ENCODE results near the gene ZEB1. TPM values are rescaled to one million over a fixed set of nuclear protein-coding genes. Genes with fewer than 3 reads are reported as not detected.

ZEB1 gene
- total RNA-seq, 1 donor from 2014 or later: 162 TPM

- no peak for TF ChIP-seq CTCF (IDR thresholded peaks at IDR 0.05; ENCODE audit: partially characterized antibody, unreplicated experiment)
- peak overlapping the region; percentile 97 for H3K4me3 Mint-ChIP-seq (ENCODE audit: unreplicated experiment)
- no peak overlapping the region for H3K27ac Mint-ChIP-seq (ENCODE audit: unreplicated experiment)
- DNase-seq: no peak
- peaks cover 18% of the 10 kb centered on the region for H3K9me3 Mint-ChIP-seq (ENCODE audit: unreplicated experiment)
- H3K36me3 Mint-ChIP-seq (ENCODE audit: unreplicated experiment): peaks cover 5% of the 10 kb centered on the region
- peaks cover 24% of the 10 kb centered on the region for H3K4me1 Mint-ChIP-seq (ENCODE audit: low read depth, unreplicated experiment)
- peaks cover 11% of the 10 kb centered on the region for H3K27me3 Mint-ChIP-seq (ENCODE audit: unreplicated experiment)
These were observed 1.8 kb upstream of the ZEB1 start for GRCh38 chr10:31317171-31317570.

- H3K27ac Mint-ChIP-seq (ENCODE audit: unreplicated experiment): peak overlapping the region; percentile 90
- peaks cover 21% of the 10 kb centered on the region for H3K9me3 Mint-ChIP-seq (ENCODE audit: unreplicated experiment)
- peak overlapping the region; percentile 97 for H3K4me3 Mint-ChIP-seq (ENCODE audit: unreplicated experiment)
- peak; percentile 30 for DNase-seq
- peaks cover 11% of the 10 kb centered on the region for H3K27me3 Mint-ChIP-seq (ENCODE audit: unreplicated experiment)
- H3K36me3 Mint-ChIP-seq (ENCODE audit: unreplicated experiment): peaks cover 5% of the 10 kb centered on the region
- peaks cover 26% of the 10 kb centered on the region for H3K4me1 Mint-ChIP-seq (ENCODE audit: low read depth, unreplicated experiment)
- TF ChIP-seq CTCF (IDR thresholded peaks at IDR 0.05; ENCODE audit: partially characterized antibody, unreplicated experiment): no peak
These were observed 1.2 kb upstream of the ZEB1 start for GRCh38 chr10:31317652-31318381.

GRCh38 chr10:31318382-31318853 lies 598 bp upstream of the ZEB1 start:
- H3K27ac Mint-ChIP-seq (ENCODE audit: unreplicated experiment): peak overlapping the region; percentile 90
- peaks cover 26% of the 10 kb centered on the region for H3K4me1 Mint-ChIP-seq (ENCODE audit: low read depth, unreplicated experiment)
- peaks cover 11% of the 10 kb centered on the region for H3K27me3 Mint-ChIP-seq (ENCODE audit: unreplicated experiment)
- peak overlapping the region; percentile 97 for H3K4me3 Mint-ChIP-seq (ENCODE audit: unreplicated experiment)
- H3K9me3 Mint-ChIP-seq (ENCODE audit: unreplicated experiment): peaks cover 21% of the 10 kb centered on the region
- H3K36me3 Mint-ChIP-seq (ENCODE audit: unreplicated experiment): peaks cover 5% of the 10 kb centered on the region
- no peak for DNase-seq
- TF ChIP-seq CTCF (IDR thresholded peaks at IDR 0.05; ENCODE audit: partially characterized antibody, unreplicated experiment): no peak

GRCh38 chr10:31319602-31320549 lies 860 bp downstream of the ZEB1 start:
- peak overlapping the region; percentile 95 for H3K4me3 Mint-ChIP-seq (ENCODE audit: unreplicated experiment)
- H3K27ac Mint-ChIP-seq (ENCODE audit: unreplicated experiment): peak overlapping the region; percentile 98
- peaks cover 5% of the 10 kb centered on the region for H3K36me3 Mint-ChIP-seq (ENCODE audit: unreplicated experiment)
- H3K9me3 Mint-ChIP-seq (ENCODE audit: unreplicated experiment): peaks cover 22% of the 10 kb centered on the region
- peaks cover 10% of the 10 kb centered on the region for H3K27me3 Mint-ChIP-seq (ENCODE audit: unreplicated experiment)
- DNase-seq: peak; percentile 34
- H3K4me1 Mint-ChIP-seq (ENCODE audit: low read depth, unreplicated experiment): peaks cover 25% of the 10 kb centered on the region
- no peak for TF ChIP-seq CTCF (IDR thresholded peaks at IDR 0.05; ENCODE audit: partially characterized antibody, unreplicated experiment)
